ENCODE measurements around the gene CUL4A. TPM values are rescaled to one million over a fixed set of nuclear protein-coding genes. Genes with fewer than 3 reads are reported as not detected.
"Not testable (repeated sequence)": the region's sequence is repeated elsewhere in the genome, so short reads cannot be mapped to it uniquely, and the experiment has no call there.

The CUL4A gene
- total RNA-seq, 6 experiments from 2014 or later: 90.5 to 104 (median 97.0) TPM

- Mint-ChIP-seq H3K4me1 (ENCODE audit: low read depth) (no peaks in the 10 kb centered on the region), H3K36me3 (ENCODE audit: low read depth) (peaks cover 50% of the 10 kb centered on the region), H3K4me3 (no peak overlapping the region), H3K27ac (no peak overlapping the region), H3K27me3 (ENCODE audit: insufficient read depth) (peaks cover 2% of the 10 kb centered on the region), H3K9me3 (no peaks in the 10 kb centered on the region)
- no peak for DNase-seq
- no peak for TF ChIP-seq CTCF (IDR thresholded peaks at IDR 0.05)
Measured at GRCh38 chr13:113233101-113233500, 23.7 kb downstream of the CUL4A start.

GRCh38 chr13:113238536-113238935 lies 29.1 kb downstream of the CUL4A start:
- Mint-ChIP-seq H3K9me3 (no peaks in the 10 kb centered on the region), H3K4me3 (no peak overlapping the region), H3K27me3 (ENCODE audit: insufficient read depth) (no peaks in the 10 kb centered on the region), H3K36me3 (ENCODE audit: low read depth) (peaks cover 40% of the 10 kb centered on the region), H3K27ac (no peak overlapping the region), H3K4me1 (ENCODE audit: low read depth) (no peaks in the 10 kb centered on the region)
- DNase-seq: no peak
- TF ChIP-seq CTCF (IDR thresholded peaks at IDR 0.05): no peak

- no peaks in the 10 kb centered on the region for H3K4me1 Mint-ChIP-seq (ENCODE audit: low read depth)
- peaks cover 36% of the 10 kb centered on the region for H3K36me3 Mint-ChIP-seq (ENCODE audit: low read depth)
- TF ChIP-seq CTCF (IDR thresholded peaks at IDR 0.05): no peak
- H3K4me3 Mint-ChIP-seq: no peak overlapping the region
- H3K27ac Mint-ChIP-seq: no peak overlapping the region
- no peaks in the 10 kb centered on the region for H3K9me3 Mint-ChIP-seq
- no peak for DNase-seq
- no peaks in the 10 kb centered on the region for H3K27me3 Mint-ChIP-seq (ENCODE audit: insufficient read depth)
Measured at GRCh38 chr13:113239357-113239756, 29.9 kb downstream of the CUL4A start.

GRCh38 chr13:113239986-113240385 lies 30.6 kb downstream of the CUL4A start:
- TF ChIP-seq CTCF (IDR thresholded peaks at IDR 0.05): no peak
- no peak overlapping the region for H3K4me3 Mint-ChIP-seq
- H3K4me1 Mint-ChIP-seq (ENCODE audit: low read depth): no peaks in the 10 kb centered on the region
- no peak for DNase-seq
- H3K9me3 Mint-ChIP-seq: no peaks in the 10 kb centered on the region
- no peaks in the 10 kb centered on the region; the same call in 1 of the 2 replicates for H3K27me3 Mint-ChIP-seq (ENCODE audit: insufficient read depth)
- peaks cover 42% of the 10 kb centered on the region for H3K36me3 Mint-ChIP-seq (ENCODE audit: low read depth)
- H3K27ac Mint-ChIP-seq: no peak overlapping the region

GRCh38 chr13:113241623-113242022 lies 32.2 kb downstream of the CUL4A start:
- not testable (repeated sequence) for H3K9me3 Mint-ChIP-seq; H3K27me3 Mint-ChIP-seq (ENCODE audit: insufficient read depth); H3K4me1 Mint-ChIP-seq (ENCODE audit: low read depth); DNase-seq; H3K27ac Mint-ChIP-seq; H3K4me3 Mint-ChIP-seq
- H3K36me3 Mint-ChIP-seq (ENCODE audit: low read depth): peaks cover 47% of the 10 kb centered on the region

GRCh38 chr13:113243847-113244246 lies 34.4 kb downstream of the CUL4A start:
- Mint-ChIP-seq H3K27me3 (ENCODE audit: insufficient read depth) (no peaks in the 10 kb centered on the region; the same call in none of the 2 replicates), H3K36me3 (ENCODE audit: low read depth) (peaks cover 61% of the 10 kb centered on the region), H3K4me3 (no peak overlapping the region), H3K4me1 (ENCODE audit: low read depth) (no peaks in the 10 kb centered on the region), H3K9me3 (no peaks in the 10 kb centered on the region), H3K27ac (no peak overlapping the region)
- DNase-seq: no peak
- TF ChIP-seq CTCF (IDR thresholded peaks at IDR 0.05): no peak

Data from HFFc6 (cell line).